ENCODE measurements around the gene S100B.

GRCh38 chr21:46634966-46635323, 30.1 kb upstream of the S100B start:
- TF ChIP-seq CTCF (IDR thresholded peaks at IDR 0.05) (no peak), POLR2AphosphoS5 (IDR thresholded peaks at IDR 0.05) (no peak), EP300 (IDR thresholded peaks at IDR 0.05) (no peak)
